Measurements from ENCODE around the gene WSCD2. TPM values are rescaled to one million over a fixed set of nuclear protein-coding genes. Genes with fewer than 3 reads are reported as not detected.

WSCD2 gene
- total RNA-seq, 1 experiment from 2014 or later: not detected

- DNase-seq (ENCODE audit: low spot score): no peak
These were observed 21.8 kb upstream of the WSCD2 start for GRCh38 chr12:108107293-108107692.

- no peak for DNase-seq (ENCODE audit: low spot score)
These were observed 19.6 kb upstream of the WSCD2 start for GRCh38 chr12:108109504-108109903.

GRCh38 chr12:108109954-108110353, 19.1 kb upstream of the WSCD2 start:
- DNase-seq (ENCODE audit: low spot score): no peak

- DNase-seq (ENCODE audit: low spot score): no peak
These were observed 18.2 kb upstream of the WSCD2 start for GRCh38 chr12:108110844-108111243.

- no peak for DNase-seq (ENCODE audit: low spot score)
These were observed 16.1 kb upstream of the WSCD2 start for GRCh38 chr12:108112832-108113556.

GRCh38 chr12:108115123-108116121, 13.7 kb upstream of the WSCD2 start:
- DNase-seq (ENCODE audit: low spot score): no peak

GRCh38 chr12:108116254-108116653, 12.8 kb upstream of the WSCD2 start:
- DNase-seq (ENCODE audit: low spot score): no peak

GRCh38 chr12:108116699-108117098, 12.4 kb upstream of the WSCD2 start:
- no peak for DNase-seq (ENCODE audit: low spot score)

GRCh38 chr12:108117163-108117849, 11.8 kb upstream of the WSCD2 start:
- DNase-seq (ENCODE audit: low spot score): no peak

- DNase-seq (ENCODE audit: low spot score): no peak
These were observed 11.2 kb upstream of the WSCD2 start for GRCh38 chr12:108117902-108118301.

- DNase-seq (ENCODE audit: low spot score): no peak
These were observed 9.7 kb upstream of the WSCD2 start for GRCh38 chr12:108119126-108119973.

- DNase-seq (ENCODE audit: low spot score): no peak
These were observed 8.9 kb upstream of the WSCD2 start for GRCh38 chr12:108119974-108120862.

GRCh38 chr12:108120863-108121165, 8.3 kb upstream of the WSCD2 start:
- DNase-seq (ENCODE audit: low spot score): no peak

GRCh38 chr12:108121320-108121719, 7.8 kb upstream of the WSCD2 start:
- DNase-seq (ENCODE audit: low spot score): no peak

- no peak for DNase-seq (ENCODE audit: low spot score)
These were observed 7.2 kb upstream of the WSCD2 start for GRCh38 chr12:108121728-108122471.

GRCh38 chr12:108122644-108123043, 6.4 kb upstream of the WSCD2 start:
- DNase-seq (ENCODE audit: low spot score): no peak

GRCh38 chr12:108123402-108123801, 5.7 kb upstream of the WSCD2 start:
- no peak for DNase-seq (ENCODE audit: low spot score)

GRCh38 chr12:108125073-108125472, 4.0 kb upstream of the WSCD2 start:
- no peak for DNase-seq (ENCODE audit: low spot score)

GRCh38 chr12:108126212-108126611, 2.9 kb upstream of the WSCD2 start:
- no peak for DNase-seq (ENCODE audit: low spot score)
